IgD-negative memory B cell (primary cell): ENCODE data around the gene ASGR2. TPM values are rescaled to one million over a fixed set of nuclear protein-coding genes. Genes with fewer than 3 reads are reported as not detected.
A peak's percentile ranks its signal among the peaks of the same experiment; 100 is the strongest.
"Not testable (repeated sequence)": the region's sequence is repeated elsewhere in the genome, so short reads cannot be mapped to it uniquely, and the experiment has no call there.

Source experiments
- H3K27ac Mint-ChIP-seq, 3 donors: one replicate each; pipeline ENCODE4 v1.8.0; 2020 to 2022; ENCODE audit warnings: mild to moderate bottlenecking in 3 of 3, mixed read lengths in 3 of 3, moderate library complexity in 1 of 3
- H3K27me3 Mint-ChIP-seq: one replicate; pipeline ENCODE4 v1.8.0; 2021; ENCODE audit warnings: mixed read lengths
- H3K36me3 Mint-ChIP-seq: one replicate; pipeline ENCODE4 v1.8.0; 2020; ENCODE audit warnings: mild to moderate bottlenecking, mixed read lengths
- H3K4me1 Mint-ChIP-seq, 3 donors: one replicate each; pipeline ENCODE4 v1.8.0; 2020 to 2022; ENCODE audit warnings: mixed read lengths in 3 of 3, mild to moderate bottlenecking in 1 of 3
- H3K4me3 Mint-ChIP-seq, 4 donors: one replicate each; pipeline ENCODE4 v1.8.0; 2020 to 2022; ENCODE audit warnings: mild to moderate bottlenecking in 4 of 4, mixed read lengths in 4 of 4, moderate library complexity in 3 of 4
- H3K9me3 Mint-ChIP-seq, 3 donors: one replicate each; pipeline ENCODE4 v1.8.0; 2020 to 2021; ENCODE audit warnings: mixed read lengths in 3 of 3, mild to moderate bottlenecking in 1 of 3
- polyA plus RNA-seq: library from polyadenylated mRNA; unstranded; fragments of 300-500 nt; fragmentation: Illumina TruSeq; gene quantifications from one replicate; pipeline ENCODE4 v1.2.3, GENCODE V29; 2021

The ASGR2 gene
- 0.60 TPM for polyA plus RNA-seq

- H3K27ac Mint-ChIP-seq = peak within 1 kb of the TSS in 1 of 3 donors; percentile 53
- peaks cover 7% of the 10 kb centered on the region for H3K27me3 Mint-ChIP-seq
- H3K4me3 Mint-ChIP-seq = no peak within 1 kb of the TSS
Observed at GRCh38 chr17:7114241-7114874, at the start of gene ASGR2. ASGR2 (minus strand) TSS chr17:7114822; CDS start chr17:7114240, 582 bp downstream.

GRCh38 chr17:7159571-7159970 lies 44.9 kb upstream of the ASGR2 start:
- H3K27ac Mint-ChIP-seq, H3K4me1 Mint-ChIP-seq, H3K9me3 Mint-ChIP-seq, H3K36me3 Mint-ChIP-seq: not testable (repeated sequence)
- peaks cover 30% of the 10 kb centered on the region for H3K27me3 Mint-ChIP-seq
- peak overlapping the region in 1 of 4 donors; percentile 23 for H3K4me3 Mint-ChIP-seq

More at GRCh38 chr17:7114241-7114874, at the start of gene ASGR2:
- peaks cover 0 to 13% (median 5%) of the 10 kb centered on the region in 3 donors for H3K4me1 Mint-ChIP-seq
- H3K36me3 Mint-ChIP-seq = peaks cover 2% of the 10 kb centered on the region
- H3K9me3 Mint-ChIP-seq = peaks cover 0 to 6% (median 0%) of the 10 kb centered on the region in 3 donors

GRCh38 chr17:7158424-7158823 lies 43.8 kb upstream of the ASGR2 start:
- H3K27me3 Mint-ChIP-seq = peaks cover 24% of the 10 kb centered on the region
- H3K36me3 Mint-ChIP-seq, H3K4me3 Mint-ChIP-seq, H3K9me3 Mint-ChIP-seq, H3K4me1 Mint-ChIP-seq, H3K27ac Mint-ChIP-seq: not testable (repeated sequence)

GRCh38 chr17:7156342-7156940 lies 41.8 kb upstream of the ASGR2 start:
- Mint-ChIP-seq H3K4me3 (no peak overlapping the region), H3K36me3 (peaks cover 7% of the 10 kb centered on the region), H3K27me3 (peaks cover 18% of the 10 kb centered on the region), H3K4me1 (no peaks in the 10 kb centered on the region), H3K9me3 (peaks cover 0 to 1% (median 0%) of the 10 kb centered on the region in 3 donors), H3K27ac (no peak overlapping the region)

- Mint-ChIP-seq H3K4me1 (no peaks in the 10 kb centered on the region), H3K27me3 (peaks cover 1% of the 10 kb centered on the region), H3K9me3 (no peaks in the 10 kb centered on the region), H3K36me3 (no peaks in the 10 kb centered on the region), H3K4me3 (no peak overlapping the region), H3K27ac (no peak overlapping the region)
Observed at GRCh38 chr17:7147772-7148171, 33.1 kb upstream of the ASGR2 start.

GRCh38 chr17:7146115-7146514 lies 31.5 kb upstream of the ASGR2 start:
- Mint-ChIP-seq H3K27me3 (peaks cover 4% of the 10 kb centered on the region), H3K36me3 (no peaks in the 10 kb centered on the region), H3K4me1 (no peaks in the 10 kb centered on the region), H3K4me3 (peak overlapping the region in 1 of 4 donors; percentile 14), H3K9me3 (no peaks in the 10 kb centered on the region), H3K27ac (no peak overlapping the region)

GRCh38 chr17:7144213-7144612 lies 29.6 kb upstream of the ASGR2 start:
- Mint-ChIP-seq H3K27ac (no peak overlapping the region), H3K9me3 (no peaks in the 10 kb centered on the region), H3K27me3 (peaks cover 8% of the 10 kb centered on the region), H3K36me3 (no peaks in the 10 kb centered on the region), H3K4me3 (no peak overlapping the region), H3K4me1 (no peaks in the 10 kb centered on the region)

- H3K4me1 Mint-ChIP-seq = no peaks in the 10 kb centered on the region
- no peak overlapping the region for H3K4me3 Mint-ChIP-seq
- H3K27ac Mint-ChIP-seq = no peak overlapping the region
- no peaks in the 10 kb centered on the region for H3K9me3 Mint-ChIP-seq
- H3K27me3 Mint-ChIP-seq = peaks cover 10% of the 10 kb centered on the region
- no peaks in the 10 kb centered on the region for H3K36me3 Mint-ChIP-seq
Observed at GRCh38 chr17:7141824-7142223, 27.2 kb upstream of the ASGR2 start.

- Mint-ChIP-seq H3K4me1 (peaks cover 2 to 5% (median 5%) of the 10 kb centered on the region in 3 donors), H3K4me3 (no peak overlapping the region), H3K36me3 (no peaks in the 10 kb centered on the region), H3K27ac (no peak overlapping the region), H3K27me3 (peaks cover 10% of the 10 kb centered on the region), H3K9me3 (no peaks in the 10 kb centered on the region)
Observed at GRCh38 chr17:7139400-7139799, 24.8 kb upstream of the ASGR2 start.

GRCh38 chr17:7138800-7139381 lies 24.3 kb upstream of the ASGR2 start:
- Mint-ChIP-seq H3K4me1 (peaks cover 2 to 5% (median 5%) of the 10 kb centered on the region in 3 donors), H3K27ac (no peak overlapping the region), H3K9me3 (no peaks in the 10 kb centered on the region), H3K27me3 (peaks cover 10% of the 10 kb centered on the region), H3K4me3 (no peak overlapping the region), H3K36me3 (no peaks in the 10 kb centered on the region)

- Mint-ChIP-seq H3K27ac (no peak overlapping the region), H3K27me3 (peaks cover 12% of the 10 kb centered on the region)
Observed at GRCh38 chr17:7137171-7137943, 22.7 kb upstream of the ASGR2 start.

GRCh38 chr17:7136266-7136877 lies 21.8 kb upstream of the ASGR2 start:
- Mint-ChIP-seq H3K9me3 (no peaks in the 10 kb centered on the region), H3K36me3 (no peaks in the 10 kb centered on the region), H3K4me3 (peak overlapping the region in 2 of 4 donors; percentile 6 to 25), H3K27me3 (peaks cover 11% of the 10 kb centered on the region), H3K27ac (peak overlapping the region in 2 of 3 donors; percentile 22 to 71), H3K4me1 (peaks cover 15 to 20% (median 16%) of the 10 kb centered on the region in 3 donors)

More at GRCh38 chr17:7137171-7137943, 22.7 kb upstream of the ASGR2 start:
- Mint-ChIP-seq H3K4me3 (peak overlapping the region in 1 of 4 donors; percentile 34), H3K36me3 (no peaks in the 10 kb centered on the region), H3K9me3 (no peaks in the 10 kb centered on the region), H3K4me1 (peaks cover 10 to 16% (median 11%) of the 10 kb centered on the region in 3 donors)

- Mint-ChIP-seq H3K9me3 (no peaks in the 10 kb centered on the region), H3K4me3 (peak overlapping the region; percentile 80 to 94 (median 86)), H3K27me3 (peaks cover 9% of the 10 kb centered on the region), H3K36me3 (no peaks in the 10 kb centered on the region), H3K27ac (peak overlapping the region; percentile 98 to 99 (median 99)), H3K4me1 (peaks cover 27 to 31% (median 28%) of the 10 kb centered on the region in 3 donors)
Observed at GRCh38 chr17:7133916-7134315, 19.3 kb upstream of the ASGR2 start.

GRCh38 chr17:7133424-7133823 lies 18.8 kb upstream of the ASGR2 start:
- H3K27me3 Mint-ChIP-seq = peaks cover 9% of the 10 kb centered on the region
- peaks cover 27 to 31% (median 28%) of the 10 kb centered on the region in 3 donors for H3K4me1 Mint-ChIP-seq
- no peaks in the 10 kb centered on the region for H3K36me3 Mint-ChIP-seq
- no peaks in the 10 kb centered on the region for H3K9me3 Mint-ChIP-seq
- peak overlapping the region; percentile 80 to 94 (median 86) for H3K4me3 Mint-ChIP-seq
- H3K27ac Mint-ChIP-seq = peak overlapping the region; percentile 98 to 99 (median 99)
